Endothelial cell of umbilical vein (primary cell): ENCODE results near the gene PCDHGA1. TPM values are rescaled to one million over a fixed set of nuclear protein-coding genes. Genes with fewer than 3 reads are reported as not detected.

Experiments
- BruUV-seq: library from RNA; stranded (reverse); fragments of 400-500 nt; replicated peaks from 2 replicates; lab custom pipeline; 2021; lab: Mats Ljungman, UMichigan
- CTCF ChIA-PET: fragments of 300-600, 350-600 bp; sonication (Branson Sonifier 250); formaldehyde crosslinking; loops from one replicate; lab custom pipeline; 2021; ENCODE audit warnings: antibody characterized with exemption, inconsistent platforms; lab: Charles Lee
- POLR2A ChIA-PET: fragments of 300-600, 350-600 bp; sonication (Branson Sonifier 250); formaldehyde crosslinking; loops from one replicate; lab custom pipeline; 2021; ENCODE audit warnings: antibody characterized with exemption, inconsistent platforms; lab: Charles Lee
- DNase-seq: peaks from one replicate; pipeline ENCODE4 v3.0.0-alpha.2; 2011; ENCODE audit warnings: low read depth, low spot score
- FAIRE-seq: peaks from 2 replicates; lab custom pipeline; 2011; peaks lifted over from hg19 to GRCh38; lab: Jason Lieb, UNC
- H2AFZ ChIP-seq: 2 replicates; pipeline ENCODE4 v1.6.0; 2012; ENCODE audit warnings: low read depth, low read length, control low read depth, inconsistent platforms
- H3K27ac ChIP-seq: 2 replicates; pipeline ENCODE4 v1.5.1; 2011; ENCODE audit warnings: low read depth, mild to moderate bottlenecking, control low read depth, low read length, moderate library complexity; ENCODE audit not compliant: insufficient read depth
- H3K27me3 ChIP-seq, 2 experiments: 2 replicates each; pipeline versions ENCODE4 v1.6.0 to v1.6.1; 2011; ENCODE audit warnings: low read length in 2 of 2, mixed read lengths in 1 of 2; ENCODE audit not compliant: control insufficient read depth in 2 of 2, insufficient read depth in 2 of 2
- H3K36me3 ChIP-seq, 2 experiments: 2 replicates in 1 of 2; 3 replicates in 1 of 2; pipeline ENCODE4 v1.5.1; 2011; ENCODE audit warnings: low read length in 2 of 2, mild to moderate bottlenecking in 1 of 2, moderate library complexity in 1 of 2; ENCODE audit not compliant: control insufficient read depth in 2 of 2, insufficient read depth in 2 of 2; ENCODE audit errors: extremely low read depth in 1 of 2
- H3K4me1 ChIP-seq: 3 replicates; pipeline ENCODE4 v1.5.1; 2011; ENCODE audit warnings: mild to moderate bottlenecking, low read length; ENCODE audit not compliant: control insufficient read depth, insufficient read depth; ENCODE audit errors: extremely low read depth
- H3K4me2 ChIP-seq: 2 replicates; pipeline ENCODE4 v1.6.1; 2011; ENCODE audit warnings: low read length, control low read depth, mixed read lengths; ENCODE audit not compliant: insufficient read depth
- H3K4me3 ChIP-seq, 3 experiments: fragments of 200-600 bp in 1 of 3; sonication (generic), shearing (Covaris generic) in 1 of 3; replicated peaks in 1 of 3; 2 replicates each; pipeline ENCODE4 v1.5.1; 2011 to 2016; ENCODE audit warnings: control low read depth in 3 of 3, low read length in 3 of 3, mild to moderate bottlenecking in 2 of 3, inconsistent platforms in 1 of 3, low read depth in 1 of 3, moderate library complexity in 1 of 3; ENCODE audit not compliant: insufficient read depth in 1 of 3
- H3K79me2 ChIP-seq: 2 replicates; pipeline ENCODE4 v1.6.0; 2012; ENCODE audit warnings: low read length, inconsistent platforms; ENCODE audit not compliant: control insufficient read depth, insufficient read depth
- H3K9ac ChIP-seq: replicated peaks from 2 replicates; pipeline ENCODE3; 2011; ENCODE audit warnings: low read length, control low read depth; ENCODE audit not compliant: insufficient read depth; ENCODE audit errors: extremely low read depth
- H3K9me1 ChIP-seq: replicated peaks from 3 replicates; pipeline ENCODE4 v1.6.0; 2011; ENCODE audit warnings: mild to moderate bottlenecking, low read length; ENCODE audit not compliant: control insufficient read depth, insufficient read depth; ENCODE audit errors: extremely low read depth
- H3K9me3 ChIP-seq: replicated peaks from 2 replicates; pipeline ENCODE4 v1.5.1; 2012; ENCODE audit warnings: low read length, inconsistent platforms; ENCODE audit not compliant: control insufficient read depth, insufficient read depth
- H4K20me1 ChIP-seq: replicated peaks from 2 replicates; pipeline ENCODE3; 2011; ENCODE audit warnings: mild to moderate bottlenecking, low read length; ENCODE audit not compliant: control insufficient read depth, insufficient read depth; ENCODE audit errors: extremely low read depth
- EZH2 ChIP-seq: IDR thresholded peaks from 2 replicates; pipeline ENCODE4 v1.6.1; 2012; ENCODE audit warnings: borderline replicate concordance, low read depth, mild to moderate bottlenecking, moderate library complexity, low read length, inconsistent platforms; ENCODE audit not compliant: severe bottlenecking
- FOS ChIP-seq: IDR thresholded peaks from 2 replicates; pipeline ENCODE4 v1.6.1; 2011; ENCODE audit warnings: mild to moderate bottlenecking, low read length, moderate library complexity, borderline replicate concordance; ENCODE audit not compliant: insufficient read depth
- GATA2 ChIP-seq: IDR thresholded peaks from 2 replicates; pipeline ENCODE4 v1.7.0; 2011; ENCODE audit warnings: low read depth, mild to moderate bottlenecking, moderate library complexity, mixed read lengths, low read length; ENCODE audit not compliant: insufficient read length, insufficient read depth
- JUN ChIP-seq: IDR thresholded peaks from 2 replicates; pipeline ENCODE4 v1.6.1; 2011; ENCODE audit warnings: borderline replicate concordance, low read depth; ENCODE audit not compliant: insufficient read length, insufficient read depth
- MYC ChIP-seq: IDR thresholded peaks from one replicate; pipeline ENCODE4 v1.6.1; 2011; ENCODE audit warnings: mild to moderate bottlenecking, low read depth, low read length
- POLR2A ChIP-seq: IDR thresholded peaks from 2 replicates; pipeline ENCODE4 v1.6.1; 2012; ENCODE audit warnings: low read depth, mild to moderate bottlenecking, control low read depth, low read length
- POLR2AphosphoS5 ChIP-seq: IDR thresholded peaks from 2 replicates; pipeline ENCODE4 v1.6.1; 2012; ENCODE audit warnings: low read depth, mild to moderate bottlenecking, control low read depth, low read length, moderate library complexity; ENCODE audit not compliant: insufficient read depth
- dilution Hi-C: fragments of 300-500 bp; cut with MboI; formaldehyde crosslinking; loops from one replicate; pipeline ENCODE4 v1.15.0; 2019; ENCODE audit warnings: low sequenced_read_pairs; ENCODE audit not compliant: extremely low pct_ligation_motif_present
- intact Hi-C: fragments of 100-400 bp; cut with micrococcal nuclease; formaldehyde crosslinking; loops from one replicate; pipeline ENCODE4 v1.10.0; 2022
- polyA plus RNA-seq, 4 experiments: library from polyadenylated mRNA; depleted of rRNA in 3 of 4; stranded (reverse) in 3 of 4; unstranded in 1 of 4; fragments of >200 nt; gene quantifications; 2 replicates each; pipeline versions ENCODE4 v1.2.1 to v1.2.3, GENCODE V29; 2011 to 2012; ENCODE audit warnings: missing spikeins in 1 of 4
- total RNA-seq: library from RNA; stranded (reverse); gene quantifications from 2 replicates; pipeline ENCODE4 v1.2.3, GENCODE V29; 2021
- TF ChIP-seq, protein P1 (sequence below), 2 donors: IDR thresholded peaks; 1 replicate in 1 of 2; 2 replicates in 1 of 2; pipeline ENCODE4 v1.5.1; 2011; ENCODE audit warnings: low read length in 2 of 2, mild to moderate bottlenecking in 2 of 2, moderate library complexity in 2 of 2, control low read depth in 1 of 2, inconsistent platforms in 1 of 2, low read depth in 1 of 2; ENCODE audit not compliant: insufficient read depth in 1 of 2; ENCODE audit errors: extremely low read depth in 1 of 2
- TF ChIP-seq, protein P2 (sequence below): IDR thresholded peaks from 2 replicates; pipeline ENCODE4 v1.6.1; 2011; ENCODE audit not compliant: insufficient read depth, insufficient read length

The PCDHGA1 gene
- total and polyA plus RNA-seq, 2 donors (not counting 3 experiments of a cell fraction or from before 2014, with no cell fraction given) = 0.22 to 0.44 TPM

DNA sequence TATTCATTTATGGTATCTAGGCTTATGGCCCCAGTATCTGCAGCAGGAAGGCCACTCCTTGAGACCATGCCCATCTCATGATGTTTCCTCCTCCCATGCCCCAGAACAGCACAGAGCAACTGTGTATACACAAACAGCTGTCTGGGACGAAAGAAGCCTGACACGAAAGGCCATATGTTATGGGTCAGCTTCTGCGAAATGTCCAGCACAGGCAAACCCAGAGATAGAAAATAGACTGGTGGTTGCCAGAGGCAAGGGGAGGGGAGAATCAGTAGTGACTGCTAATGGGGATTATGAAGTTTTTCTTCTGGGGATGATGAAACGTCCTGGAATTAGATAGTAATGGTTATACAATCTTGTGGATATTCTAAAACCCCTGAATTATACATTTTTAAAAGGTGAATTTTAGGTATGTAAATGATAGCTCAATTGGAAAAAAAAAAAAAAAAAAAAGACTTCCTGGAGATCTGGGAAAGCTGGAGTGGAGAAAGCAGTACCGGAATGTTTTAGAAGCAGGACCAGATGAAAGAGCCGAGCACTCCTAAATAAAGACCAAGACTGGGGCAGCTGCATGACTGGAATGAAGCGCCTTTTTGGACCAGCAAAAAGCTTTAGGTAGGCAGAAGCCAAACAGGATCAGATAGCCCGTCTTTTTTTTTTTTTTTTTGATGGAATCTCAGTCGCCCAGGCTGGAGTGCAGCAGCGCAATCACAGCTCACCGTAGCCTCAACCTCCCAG is 187.7 kb downstream of the PCDHGA1 start:
- no peak for DNase-seq
- no peaks in the 10 kb centered on the region for H3K9me3 ChIP-seq
- H2AFZ ChIP-seq = no peak overlapping the region
- no TSS peak for BruUV-seq
- no peak for FAIRE-seq
- H3K36me3 ChIP-seq = peaks cover 2 to 10% of the 10 kb centered on the region in 2 experiments
- dilution Hi-C loops = no loop called here
- H3K9me1 ChIP-seq = no peaks in the 10 kb centered on the region
- no peak for TF ChIP-seq POLR2AphosphoS5
- TF ChIP-seq FOS = no peak
- no peak for TF ChIP-seq EZH2
- TF ChIP-seq, protein P1, sequence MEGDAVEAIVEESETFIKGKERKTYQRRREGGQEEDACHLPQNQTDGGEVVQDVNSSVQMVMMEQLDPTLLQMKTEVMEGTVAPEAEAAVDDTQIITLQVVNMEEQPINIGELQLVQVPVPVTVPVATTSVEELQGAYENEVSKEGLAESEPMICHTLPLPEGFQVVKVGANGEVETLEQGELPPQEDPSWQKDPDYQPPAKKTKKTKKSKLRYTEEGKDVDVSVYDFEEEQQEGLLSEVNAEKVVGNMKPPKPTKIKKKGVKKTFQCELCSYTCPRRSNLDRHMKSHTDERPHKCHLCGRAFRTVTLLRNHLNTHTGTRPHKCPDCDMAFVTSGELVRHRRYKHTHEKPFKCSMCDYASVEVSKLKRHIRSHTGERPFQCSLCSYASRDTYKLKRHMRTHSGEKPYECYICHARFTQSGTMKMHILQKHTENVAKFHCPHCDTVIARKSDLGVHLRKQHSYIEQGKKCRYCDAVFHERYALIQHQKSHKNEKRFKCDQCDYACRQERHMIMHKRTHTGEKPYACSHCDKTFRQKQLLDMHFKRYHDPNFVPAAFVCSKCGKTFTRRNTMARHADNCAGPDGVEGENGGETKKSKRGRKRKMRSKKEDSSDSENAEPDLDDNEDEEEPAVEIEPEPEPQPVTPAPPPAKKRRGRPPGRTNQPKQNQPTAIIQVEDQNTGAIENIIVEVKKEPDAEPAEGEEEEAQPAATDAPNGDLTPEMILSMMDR (IDR thresholded peaks at IDR 0.05; ENCODE audit: extremely low read depth in 1 of 2, insufficient read depth in 1 of 2, low read depth in 1 of 2, low read length in 2 of 2) = no peak
- TF ChIP-seq POLR2A = no peak
- TF ChIP-seq JUN = no peak
- TF ChIP-seq MYC = no peak
- no peak for TF ChIP-seq GATA2
- TF ChIP-seq, protein P2, sequence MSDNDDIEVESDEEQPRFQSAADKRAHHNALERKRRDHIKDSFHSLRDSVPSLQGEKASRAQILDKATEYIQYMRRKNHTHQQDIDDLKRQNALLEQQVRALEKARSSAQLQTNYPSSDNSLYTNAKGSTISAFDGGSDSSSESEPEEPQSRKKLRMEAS = no peak
- POLR2A ChIA-PET = no interaction called here
- H3K27me3 ChIP-seq = no peaks in the 10 kb centered on the region
- H4K20me1 ChIP-seq = no peaks in the 10 kb centered on the region
- no peak overlapping the region for H3K4me2 ChIP-seq
- H3K27ac ChIP-seq = no peak overlapping the region
- CTCF ChIA-PET = interaction anchor here (0.6 to 1.6 kb wide), 9 partner anchors 14 to 120 kb away, joined by 3 to 5 read pairs (median 4); partner anchors contain the start of genes PCDHGA10, PCDHGA12, PCDHGB5 and PCDHGB6
- no peak overlapping the region for H3K4me3 ChIP-seq
- intact Hi-C loops = no loop called here
- no peaks in the 10 kb centered on the region for H3K79me2 ChIP-seq
- peaks cover 39% of the 10 kb centered on the region for H3K4me1 ChIP-seq
- no peak overlapping the region for H3K9ac ChIP-seq
